ENCODE results near the gene YLPM1.

GRCh38 chr14:74793506-74794155 is 30.5 kb downstream of the YLPM1 start:
- TF ChIP-seq POLR2AphosphoS5 (IDR thresholded peaks at IDR 0.05): peak; percentile 52
- TF ChIP-seq POLR2A (IDR thresholded peaks at IDR 0.05): no peak
- TF ChIP-seq, protein P1, sequence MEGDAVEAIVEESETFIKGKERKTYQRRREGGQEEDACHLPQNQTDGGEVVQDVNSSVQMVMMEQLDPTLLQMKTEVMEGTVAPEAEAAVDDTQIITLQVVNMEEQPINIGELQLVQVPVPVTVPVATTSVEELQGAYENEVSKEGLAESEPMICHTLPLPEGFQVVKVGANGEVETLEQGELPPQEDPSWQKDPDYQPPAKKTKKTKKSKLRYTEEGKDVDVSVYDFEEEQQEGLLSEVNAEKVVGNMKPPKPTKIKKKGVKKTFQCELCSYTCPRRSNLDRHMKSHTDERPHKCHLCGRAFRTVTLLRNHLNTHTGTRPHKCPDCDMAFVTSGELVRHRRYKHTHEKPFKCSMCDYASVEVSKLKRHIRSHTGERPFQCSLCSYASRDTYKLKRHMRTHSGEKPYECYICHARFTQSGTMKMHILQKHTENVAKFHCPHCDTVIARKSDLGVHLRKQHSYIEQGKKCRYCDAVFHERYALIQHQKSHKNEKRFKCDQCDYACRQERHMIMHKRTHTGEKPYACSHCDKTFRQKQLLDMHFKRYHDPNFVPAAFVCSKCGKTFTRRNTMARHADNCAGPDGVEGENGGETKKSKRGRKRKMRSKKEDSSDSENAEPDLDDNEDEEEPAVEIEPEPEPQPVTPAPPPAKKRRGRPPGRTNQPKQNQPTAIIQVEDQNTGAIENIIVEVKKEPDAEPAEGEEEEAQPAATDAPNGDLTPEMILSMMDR (IDR thresholded peaks at IDR 0.05): peak in 1 of 4 experiments; percentile 30
